ENCODE measurements around the gene FZD10.

- TF ChIP-seq CTCF (IDR thresholded peaks at IDR 0.05) (no peak), POLR2A (IDR thresholded peaks at IDR 0.05) (no peak)
Measured at GRCh38 chr12:130178282-130178681, 16.0 kb downstream of the FZD10 start.

Measured in testis (tissue), 2 donors.